SJSA1 (cell line): ENCODE data around the gene LGALS3. TPM values are rescaled to one million over a fixed set of nuclear protein-coding genes. Genes with fewer than 3 reads are reported as not detected.
A peak's percentile ranks its signal among the peaks of the same experiment; 100 is the strongest.

Experiments
- DNase-seq, 2 experiments: peaks; one replicate each; pipeline ENCODE4 v3.0.0-alpha.2; 2015 to 2020; ENCODE audit warnings: low spot score in 2 of 2, low read depth in 1 of 2
- H3K27ac ChIP-seq: fragments of 250-450 bp; sonication (Bioruptor Pico); 2 replicates; pipeline ENCODE4 v1.5.1; 2020; ENCODE audit warnings: mild to moderate bottlenecking, moderate library complexity
- H3K27me3 ChIP-seq: fragments of 250-450 bp; sonication (Bioruptor Pico); replicated peaks from 2 replicates; pipeline ENCODE4 v1.5.1; 2020; ENCODE audit warnings: mild to moderate bottlenecking, moderate library complexity
- H3K36me3 ChIP-seq: fragments of 250-450 bp; sonication (Bioruptor Pico); 2 replicates; pipeline ENCODE4 v1.5.1; 2020; ENCODE audit warnings: mild to moderate bottlenecking
- H3K4me1 ChIP-seq: fragments of 250-450 bp; sonication (Bioruptor Pico); replicated peaks from 2 replicates; pipeline ENCODE4 v1.6.1; 2021; ENCODE audit warnings: mild to moderate bottlenecking
- H3K4me3 ChIP-seq: fragments of 250-450 bp; sonication (Bioruptor Pico); 2 replicates; pipeline ENCODE4 v1.5.1; 2020; ENCODE audit warnings: mild to moderate bottlenecking
- H3K9me3 ChIP-seq: fragments of 250-450 bp; sonication (Bioruptor Pico); replicated peaks from 2 replicates; pipeline ENCODE4 v1.5.1; 2020; ENCODE audit warnings: mild to moderate bottlenecking
- total RNA-seq: library from RNA; depleted of rRNA; stranded (reverse); fragments of >200 nt; shearing (Covaris generic); gene quantifications from 2 replicates; pipeline ENCODE4 v1.2.3, GENCODE V29; 2014

LGALS3 gene
- total RNA-seq, 1 experiment from 2014 or later: 310 TPM

DNA sequence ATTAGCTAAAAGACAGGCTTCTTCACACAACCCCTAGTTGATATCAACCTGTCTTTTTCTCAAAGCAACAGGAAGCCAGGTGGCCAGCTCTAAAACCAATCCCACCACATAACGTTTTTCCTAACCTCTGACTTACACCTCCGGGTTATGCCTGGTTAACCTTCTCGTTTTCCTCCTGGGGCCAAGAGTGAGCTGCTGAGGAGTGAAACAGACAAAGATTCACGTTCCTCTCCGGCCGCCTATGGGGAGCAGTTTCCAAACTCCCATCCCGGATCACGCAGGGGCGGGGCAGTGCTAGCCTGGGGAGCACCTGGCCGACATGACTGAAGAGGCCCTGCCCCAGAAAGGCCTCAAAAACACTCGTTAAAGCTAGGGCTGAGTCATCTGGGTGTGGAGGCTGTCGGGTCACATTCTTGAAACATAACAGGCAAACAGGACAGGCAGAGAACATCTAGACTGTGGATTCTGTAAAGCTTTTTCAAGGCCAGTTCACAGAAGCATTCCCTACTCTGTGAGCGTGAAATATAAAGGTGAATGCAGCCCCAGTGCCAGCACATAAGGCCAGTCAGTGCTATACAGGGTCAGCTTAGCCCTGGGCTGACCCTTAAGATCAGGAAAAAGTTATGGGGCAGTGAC is 25.9 kb upstream of the LGALS3 start:
- Histone ChIP-seq H3K27me3 (no peaks in the 10 kb centered on the region), H3K27ac (peak overlapping the region; percentile 96), H3K4me1 (peaks cover 67% of the 10 kb centered on the region), H3K36me3 (no peaks in the 10 kb centered on the region), H3K9me3 (peaks cover 8% of the 10 kb centered on the region; the same call in 1 of the 2 replicates), H3K4me3 (peak overlapping the region; percentile 9; the same call in 1 of the 2 replicates)
- peak; percentile 88 to 89 for DNase-seq

DNA sequence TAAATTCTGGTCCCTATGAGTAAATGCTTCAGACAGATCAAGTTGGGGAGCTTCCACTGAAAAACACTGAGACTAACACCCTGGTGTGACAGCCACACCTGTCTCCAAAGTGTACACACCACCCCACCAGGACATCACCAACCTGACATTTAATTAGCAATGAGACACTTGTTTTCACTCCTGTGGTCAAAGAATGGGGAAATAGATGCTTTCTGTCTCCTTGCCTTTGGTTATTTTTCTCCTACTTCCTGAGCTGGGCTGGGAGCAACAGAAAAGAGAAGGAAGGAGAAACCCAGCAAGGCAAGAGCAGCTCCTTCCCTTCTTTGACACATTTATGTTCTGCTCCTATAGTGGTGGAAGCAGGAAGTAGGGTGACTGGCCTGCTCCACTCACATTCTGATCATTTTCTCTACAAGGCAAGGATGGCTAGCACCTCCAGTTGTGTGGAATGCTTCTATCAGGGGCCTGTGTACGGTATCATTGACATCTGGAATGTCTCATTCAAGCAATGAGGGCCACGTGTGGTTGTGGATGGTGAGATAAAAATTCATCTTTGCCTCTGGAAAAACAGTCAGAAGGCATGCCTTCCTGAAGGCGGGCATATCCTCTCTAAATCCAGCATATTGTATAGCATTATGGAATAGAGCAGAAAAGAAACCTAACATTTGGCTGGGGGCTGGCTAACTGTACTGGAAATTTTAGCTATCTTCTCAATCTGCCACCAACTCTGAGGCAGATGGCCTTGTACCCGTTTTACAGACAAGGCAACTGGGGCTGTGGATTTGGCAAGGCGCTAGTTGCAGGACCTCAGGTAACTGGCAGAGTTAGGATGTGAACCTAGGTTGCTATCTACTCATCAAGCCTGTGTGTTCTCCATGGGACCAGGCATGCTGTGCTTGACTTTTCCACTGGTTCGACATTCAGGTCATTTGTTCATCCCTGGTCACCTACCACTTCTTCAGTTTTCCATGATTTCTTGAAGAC is 24.8 kb upstream of the LGALS3 start:
- Histone ChIP-seq H3K27me3 (no peaks in the 10 kb centered on the region), H3K9me3 (peaks cover 8% of the 10 kb centered on the region; the same call in 1 of the 2 replicates), H3K27ac (peak overlapping the region; percentile 96), H3K4me1 (peaks cover 75% of the 10 kb centered on the region), H3K4me3 (no peak overlapping the region), H3K36me3 (no peaks in the 10 kb centered on the region)
- DNase-seq: no peak

DNA sequence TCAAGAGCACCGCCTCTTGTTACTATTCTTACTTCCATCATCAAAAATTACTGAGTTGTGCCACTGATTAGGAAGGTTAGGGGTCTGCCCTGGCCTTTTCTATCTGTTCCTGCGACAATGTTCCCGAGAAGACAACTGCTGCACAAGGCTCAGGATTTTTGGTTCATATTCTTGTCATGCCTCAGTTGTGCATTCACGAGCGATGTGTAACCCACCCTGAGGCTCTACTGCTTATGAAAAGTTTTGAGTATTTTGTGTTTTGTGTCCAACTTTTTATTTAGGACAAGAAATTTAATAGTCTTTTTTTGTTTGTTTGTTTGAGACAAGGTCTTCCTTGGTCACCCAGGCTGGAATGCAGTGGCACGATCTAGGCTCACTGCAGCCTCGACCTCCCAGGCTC is 23.1 kb upstream of the LGALS3 start:
- Histone ChIP-seq H3K9me3 (peaks cover 8% of the 10 kb centered on the region; the same call in 1 of the 2 replicates), H3K27ac (peak overlapping the region; percentile 99; the same call in 1 of the 2 replicates), H3K27me3 (no peaks in the 10 kb centered on the region), H3K4me3 (no peak overlapping the region), H3K36me3 (no peaks in the 10 kb centered on the region), H3K4me1 (peaks cover 73% of the 10 kb centered on the region)
- no peak for DNase-seq

DNA sequence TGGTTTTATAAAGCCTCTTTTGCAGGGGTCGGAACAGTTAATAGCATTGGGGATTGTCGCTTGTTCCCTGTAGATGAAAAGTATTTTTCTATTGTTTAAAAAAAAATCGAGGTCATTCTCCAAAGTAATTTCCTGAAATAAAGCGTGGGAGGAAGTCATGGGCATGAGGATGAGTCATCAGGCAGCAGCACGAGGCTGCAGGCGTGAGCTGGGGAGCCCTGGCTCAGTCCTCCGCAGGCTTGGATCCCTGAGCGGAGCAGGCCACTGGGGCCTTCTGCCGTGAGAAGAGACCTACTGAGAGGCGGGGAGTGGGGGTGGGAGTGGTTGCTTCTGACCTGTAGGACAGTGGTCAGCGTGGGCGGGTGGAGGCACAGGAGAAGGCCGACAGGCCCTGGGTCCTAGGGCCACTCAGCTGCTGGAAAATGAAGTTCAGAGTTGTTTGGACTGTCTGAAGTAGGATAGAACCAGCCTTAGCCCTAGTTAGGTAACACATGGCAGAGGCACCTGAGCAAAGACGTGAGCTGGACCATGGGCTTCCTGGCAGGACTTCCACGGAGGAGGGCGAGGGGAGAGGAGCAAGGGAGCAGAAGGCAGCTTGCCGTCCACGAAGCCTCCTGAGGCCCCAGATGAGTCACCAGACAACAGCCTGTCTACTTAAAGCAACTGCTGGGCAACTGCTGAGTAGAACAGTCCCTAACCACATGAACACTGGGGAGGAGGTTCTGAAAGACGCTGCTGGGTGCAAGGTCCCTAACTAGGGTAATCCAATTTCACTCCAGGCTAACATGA is 21.1 kb upstream of the LGALS3 start:
- peak; percentile 90 to 93 for DNase-seq
- Histone ChIP-seq H3K4me3 (no peak overlapping the region), H3K4me1 (peaks cover 54% of the 10 kb centered on the region), H3K9me3 (peaks cover 8% of the 10 kb centered on the region; the same call in 1 of the 2 replicates), H3K27me3 (no peaks in the 10 kb centered on the region), H3K27ac (peak overlapping the region; percentile 99), H3K36me3 (no peaks in the 10 kb centered on the region)

DNA sequence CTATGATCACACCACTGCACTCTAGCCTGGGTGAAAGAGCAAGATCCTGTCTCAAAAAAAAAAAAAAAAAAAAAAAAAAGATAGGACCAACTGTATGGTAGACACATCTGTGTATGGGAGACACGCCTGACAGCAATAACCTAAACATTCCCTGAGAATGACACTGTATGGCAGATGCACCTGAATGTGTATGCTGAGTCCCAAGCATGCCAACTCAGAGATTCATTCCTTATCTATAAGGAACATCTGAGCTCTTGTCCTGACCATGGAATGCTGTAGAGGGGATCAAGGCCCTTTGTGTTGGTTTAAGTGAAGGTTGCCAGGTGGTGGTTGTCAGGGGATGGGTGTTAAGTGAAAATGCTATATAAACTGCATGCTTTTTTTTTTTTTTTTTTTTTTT is 19.2 kb upstream of the LGALS3 start:
- no peak overlapping the region for H3K27ac ChIP-seq
- no peak overlapping the region for H3K4me3 ChIP-seq
- no peaks in the 10 kb centered on the region for H3K27me3 ChIP-seq
- H3K4me1 ChIP-seq: peaks cover 37% of the 10 kb centered on the region
- no peaks in the 10 kb centered on the region for H3K36me3 ChIP-seq
- no peaks in the 10 kb centered on the region for H3K9me3 ChIP-seq
- no peak for DNase-seq

DNA sequence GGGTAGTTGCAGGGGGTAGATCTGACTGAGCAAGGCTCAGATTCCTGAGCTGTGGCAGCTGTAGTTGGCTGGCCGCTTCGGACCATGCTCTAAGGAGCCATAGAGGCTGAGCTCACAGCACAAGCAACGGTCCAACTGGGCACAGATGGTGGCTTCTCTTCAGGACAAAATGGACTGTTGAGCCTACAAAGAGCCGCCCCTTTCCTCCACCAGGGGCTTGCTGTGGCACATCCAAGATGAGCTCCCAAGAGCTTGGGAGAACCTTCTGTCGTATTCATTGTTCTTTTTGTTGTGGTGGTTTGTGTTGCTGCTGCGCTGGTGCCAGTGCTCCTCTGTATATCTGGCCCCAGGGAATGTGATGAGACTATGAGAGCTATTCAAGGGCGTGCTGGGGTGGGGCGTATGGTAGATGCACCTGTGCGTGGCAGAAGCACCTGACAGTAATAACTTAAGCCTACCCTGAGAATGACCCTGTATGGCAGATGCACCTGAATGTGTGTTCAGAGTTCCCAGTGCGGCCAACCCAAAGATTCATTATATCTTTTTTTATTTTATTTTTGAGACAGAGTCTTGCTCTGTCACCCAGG is 17.8 kb upstream of the LGALS3 start:
- Histone ChIP-seq H3K4me3 (no peak overlapping the region), H3K9me3 (no peaks in the 10 kb centered on the region), H3K36me3 (no peaks in the 10 kb centered on the region), H3K27me3 (no peaks in the 10 kb centered on the region), H3K4me1 (peaks cover 30% of the 10 kb centered on the region), H3K27ac (no peak overlapping the region)
- no peak for DNase-seq

DNA sequence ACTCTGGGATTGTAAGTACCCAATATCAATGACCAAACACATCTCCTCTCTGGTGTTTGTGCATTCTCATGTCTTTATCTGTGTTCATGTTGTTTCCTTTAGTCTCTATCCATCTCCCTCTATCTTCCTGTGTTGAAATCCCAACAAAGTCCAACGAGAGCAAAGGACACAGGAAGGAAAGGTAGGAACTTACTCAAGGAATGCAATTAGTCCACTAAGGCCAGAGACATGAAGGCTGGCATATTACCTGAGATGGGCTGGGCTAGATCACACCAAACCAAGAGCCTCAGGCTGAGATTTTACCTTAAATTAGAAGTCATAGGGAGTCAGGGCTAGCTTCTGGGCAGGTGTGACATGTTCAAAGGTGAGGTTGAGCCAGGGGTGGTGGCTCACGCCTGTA is 14.3 kb upstream of the LGALS3 start:
- Histone ChIP-seq H3K36me3 (no peaks in the 10 kb centered on the region), H3K9me3 (no peaks in the 10 kb centered on the region), H3K4me1 (peaks cover 23% of the 10 kb centered on the region), H3K27me3 (no peaks in the 10 kb centered on the region), H3K27ac (no peak overlapping the region), H3K4me3 (no peak overlapping the region)
- no peak for DNase-seq

DNA sequence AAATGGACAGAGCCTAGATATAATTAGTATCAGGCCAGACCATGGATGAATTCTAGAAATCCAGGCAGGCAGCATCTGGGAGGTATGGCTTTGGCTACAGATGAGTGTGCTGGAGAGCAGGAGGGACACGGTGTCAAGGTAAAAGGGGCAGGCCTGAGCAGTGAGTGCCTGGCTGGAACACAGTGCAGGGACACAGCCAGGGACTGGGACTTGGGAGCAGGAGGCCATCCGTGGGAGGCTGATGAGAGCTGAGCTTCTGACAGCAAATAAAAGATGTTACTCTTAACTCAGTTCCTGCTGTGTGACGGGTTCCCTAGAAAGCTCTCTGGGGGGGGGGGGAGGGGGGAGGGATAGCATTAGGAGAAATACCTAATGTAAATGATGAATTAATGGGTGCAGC is 13.6 kb upstream of the LGALS3 start:
- Histone ChIP-seq H3K4me1 (peaks cover 23% of the 10 kb centered on the region), H3K27ac (no peak overlapping the region), H3K27me3 (no peaks in the 10 kb centered on the region), H3K4me3 (no peak overlapping the region), H3K9me3 (no peaks in the 10 kb centered on the region), H3K36me3 (no peaks in the 10 kb centered on the region)
- no peak for DNase-seq

DNA sequence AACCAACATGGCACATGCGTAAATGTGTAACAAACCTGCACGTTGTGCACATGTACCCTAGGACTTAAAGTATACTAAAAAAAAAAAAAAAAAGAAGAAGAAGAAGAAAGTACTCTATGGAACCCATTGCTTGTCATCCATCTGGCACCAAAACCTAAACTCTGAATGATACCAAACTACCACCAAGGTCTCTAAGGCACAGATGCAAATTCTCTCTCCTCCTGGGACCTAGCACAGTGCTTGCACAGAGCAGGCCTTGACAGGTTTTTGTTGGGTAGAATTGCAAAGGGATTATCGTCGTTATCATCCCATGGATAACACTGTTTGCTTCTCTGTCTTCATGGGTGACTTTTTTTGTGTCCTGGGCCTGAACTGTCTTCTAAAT is 13.2 kb upstream of the LGALS3 start:
- no peak overlapping the region for H3K4me3 ChIP-seq
- H3K36me3 ChIP-seq: no peaks in the 10 kb centered on the region
- peaks cover 23% of the 10 kb centered on the region for H3K4me1 ChIP-seq
- no peak overlapping the region for H3K27ac ChIP-seq
- H3K9me3 ChIP-seq: no peaks in the 10 kb centered on the region
- H3K27me3 ChIP-seq: no peaks in the 10 kb centered on the region
- DNase-seq: no peak

DNA sequence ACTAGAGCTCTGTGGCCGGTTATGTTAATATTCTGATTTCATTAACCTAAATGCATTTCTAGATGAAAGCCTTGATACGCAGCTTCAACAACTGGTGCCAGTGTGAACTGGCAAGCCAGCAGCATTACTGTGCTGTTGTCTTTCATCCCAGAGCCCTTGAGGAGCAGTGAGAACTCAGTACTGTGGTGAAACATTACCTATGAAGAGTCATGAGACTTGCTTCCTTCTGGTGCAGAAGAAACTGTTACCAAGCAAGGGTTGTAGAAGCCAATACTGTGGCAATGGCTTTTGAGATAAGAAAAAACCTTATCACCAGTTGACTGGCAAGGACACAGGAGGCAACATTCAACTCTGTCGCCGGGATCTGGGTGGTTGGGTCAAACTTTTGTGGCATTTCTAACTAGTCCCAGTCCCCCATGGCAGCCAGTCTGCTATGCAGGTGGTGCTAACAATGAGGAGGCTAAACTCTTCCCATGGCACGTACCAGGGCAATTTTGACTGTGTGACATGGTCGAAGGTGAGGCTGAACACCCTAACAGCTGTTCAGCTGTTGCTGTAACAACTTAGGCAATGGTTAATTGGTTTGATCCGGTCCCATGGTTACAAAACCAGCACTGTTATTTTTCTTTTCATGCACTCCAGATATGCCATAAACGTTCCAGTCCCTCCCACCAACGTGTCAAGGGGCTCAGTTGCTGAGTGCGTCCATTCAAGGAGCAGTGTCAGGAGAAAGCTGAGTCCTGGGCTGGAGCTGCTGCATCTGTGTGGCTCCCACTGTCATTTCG is 12.6 kb upstream of the LGALS3 start:
- DNase-seq: no peak
- H3K27me3 ChIP-seq: no peaks in the 10 kb centered on the region
- H3K27ac ChIP-seq: no peak overlapping the region
- no peaks in the 10 kb centered on the region for H3K9me3 ChIP-seq
- peaks cover 23% of the 10 kb centered on the region for H3K4me1 ChIP-seq
- no peak overlapping the region for H3K4me3 ChIP-seq
- no peaks in the 10 kb centered on the region for H3K36me3 ChIP-seq

DNA sequence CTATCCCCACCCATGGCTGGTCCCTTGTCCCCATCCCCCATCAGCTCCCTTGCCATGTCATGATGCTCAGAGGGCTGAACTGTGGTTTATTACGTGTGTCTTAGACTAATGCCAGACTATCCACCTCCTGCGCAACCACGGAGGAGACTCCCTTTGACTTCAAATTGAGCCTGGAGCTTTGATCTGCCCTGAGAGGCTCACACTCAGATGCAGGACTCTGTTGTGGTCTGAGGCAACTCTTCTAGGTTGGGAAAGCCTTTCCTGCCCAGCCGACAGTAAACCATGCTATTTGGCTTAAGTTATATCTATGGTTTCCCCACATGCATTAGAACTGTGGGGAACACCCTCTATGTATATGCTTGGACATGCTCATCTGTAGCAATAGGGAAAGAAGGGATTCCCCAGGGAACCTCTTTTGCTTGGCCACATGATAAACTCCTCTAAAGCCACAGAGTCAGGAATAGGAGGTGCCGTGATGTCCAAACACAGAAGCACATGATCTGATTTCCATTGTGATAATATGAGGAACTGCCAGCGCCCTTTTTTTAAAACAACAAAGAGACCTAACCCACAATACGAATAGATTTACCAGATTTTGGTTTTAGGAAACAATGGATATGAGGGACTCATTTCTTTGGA is 11.1 kb upstream of the LGALS3 start:
- peaks cover 35% of the 10 kb centered on the region for H3K4me1 ChIP-seq
- H3K9me3 ChIP-seq: no peaks in the 10 kb centered on the region
- H3K27ac ChIP-seq: peak overlapping the region; percentile 89
- no peak overlapping the region for H3K4me3 ChIP-seq
- DNase-seq: peak; percentile 53 to 83
- no peaks in the 10 kb centered on the region for H3K36me3 ChIP-seq
- no peaks in the 10 kb centered on the region for H3K27me3 ChIP-seq

DNA sequence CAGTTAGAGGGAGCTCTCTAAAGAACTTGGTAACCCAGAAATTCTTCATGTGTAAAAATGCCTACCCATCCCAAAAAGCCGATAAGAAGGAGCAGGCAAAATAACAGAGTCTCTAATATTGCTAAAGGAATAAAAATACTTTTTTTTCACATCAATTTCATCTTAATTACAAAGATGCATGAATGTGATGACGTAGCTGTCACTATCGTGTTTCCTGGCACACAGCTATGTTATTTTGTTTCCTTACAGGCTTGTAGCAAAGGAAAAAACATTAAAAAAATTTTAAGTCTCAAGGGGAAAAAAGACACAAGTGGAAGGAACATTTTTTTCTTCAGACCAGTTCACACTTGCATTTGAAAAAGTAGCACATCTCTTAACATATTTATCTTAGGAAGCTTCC is 10.3 kb upstream of the LGALS3 start:
- no peaks in the 10 kb centered on the region for H3K36me3 ChIP-seq
- H3K9me3 ChIP-seq: no peaks in the 10 kb centered on the region
- no peak for DNase-seq
- H3K27me3 ChIP-seq: no peaks in the 10 kb centered on the region
- H3K4me1 ChIP-seq: peaks cover 43% of the 10 kb centered on the region
- peak overlapping the region; percentile 89 for H3K27ac ChIP-seq
- no peak overlapping the region for H3K4me3 ChIP-seq
